Tibial artery (tissue), 4 donors: ENCODE data around the gene PLXNA4.

ENCODE experiments used
- DNase-seq, 2 donors: peaks; one replicate each; pipeline ENCODE4 v3.0.0-alpha.2; 2019
- H3K27ac ChIP-seq, 2 donors: fragments of 200-600 bp; sonication (generic) in 1 of 2; 1 replicate in 1 of 2; 2 replicates in 1 of 2; pipeline ENCODE4 v1.5.1; 2018 to 2019; ENCODE audit warnings: mild to moderate bottlenecking in 1 of 2
- H3K27me3 ChIP-seq, 2 donors: fragments of 200-600 bp; sonication (generic) in 1 of 2; one replicate each; pipeline versions ENCODE4 v1.5.1 to v1.6.0; 2016 to 2019
- H3K36me3 ChIP-seq, 3 donors: fragments of 200-600 bp; sonication (generic) in 2 of 3; one replicate each; pipeline ENCODE4 v1.5.1; 2016 to 2019; ENCODE audit warnings: mild to moderate bottlenecking in 2 of 3
- H3K4me1 ChIP-seq, 4 donors: fragments of 200-600 bp; sonication (generic) in 2 of 4; 1 replicate in 3 of 4; 2 replicates in 1 of 4; pipeline ENCODE4 v1.5.1; 2016 to 2019
- H3K4me3 ChIP-seq, 2 donors: fragments of 200-600 bp; sonication (generic) in 1 of 2; 1 replicate in 1 of 2; 2 replicates in 1 of 2; pipeline ENCODE4 v1.5.1; 2018 to 2019; ENCODE audit warnings: mild to moderate bottlenecking in 2 of 2
- H3K9me3 ChIP-seq, 3 donors: fragments of 200-600 bp; sonication (generic) in 1 of 3; one replicate each; pipeline ENCODE4 v1.5.1; 2016 to 2019
- CTCF ChIP-seq, 2 experiments: fragments of 200-600 bp in 1 of 2; fragments of 450-650 bp in 1 of 2; IDR thresholded peaks; one replicate each; pipeline ENCODE4 v1.5.1; 2017 to 2019; ENCODE audit warnings: antibody characterized with exemption in 2 of 2, mild to moderate bottlenecking in 1 of 2, moderate library complexity in 1 of 2
- intact Hi-C: fragments of 100-400 bp; cut with DNase I; formaldehyde crosslinking; loops from one replicate; pipeline ENCODE4 v1.15.0; 2023; ENCODE audit warnings: low total_unique reads

The PLXNA4 gene

GRCh38 chr7:132436121-132436520 is 140.1 kb downstream of the PLXNA4 start:
- no peak overlapping the region for H3K4me3 ChIP-seq
- intact Hi-C loops = no loop called here
- no peak for TF ChIP-seq CTCF (IDR thresholded peaks at IDR 0.05)
- H3K36me3 ChIP-seq = no peaks in the 10 kb centered on the region
- DNase-seq = no peak
- peaks cover 0 to 3% of the 10 kb centered on the region in 2 donors for H3K27me3 ChIP-seq
- no peak overlapping the region for H3K27ac ChIP-seq
- H3K9me3 ChIP-seq = no peaks in the 10 kb centered on the region
- no peaks in the 10 kb centered on the region for H3K4me1 ChIP-seq

- Histone ChIP-seq H3K36me3 (no peaks in the 10 kb centered on the region), H3K4me1 (no peaks in the 10 kb centered on the region), H3K27me3 (peaks cover 0 to 3% of the 10 kb centered on the region in 2 donors), H3K9me3 (no peaks in the 10 kb centered on the region), H3K4me3 (no peak overlapping the region), H3K27ac (no peak overlapping the region)
- TF ChIP-seq CTCF (IDR thresholded peaks at IDR 0.05) = no peak
- no peak for DNase-seq
- intact Hi-C loops = no loop called here
Measured at GRCh38 chr7:132435016-132435990, 141.0 kb downstream of the PLXNA4 start.

- intact Hi-C loops = no loop called here
- Histone ChIP-seq H3K4me1 (peaks cover 0 to 7% (median 0%) of the 10 kb centered on the region in 4 donors), H3K4me3 (no peak overlapping the region), H3K27me3 (peaks cover 0 to 3% of the 10 kb centered on the region in 2 donors), H3K27ac (no peak overlapping the region), H3K9me3 (no peaks in the 10 kb centered on the region), H3K36me3 (no peaks in the 10 kb centered on the region)
- TF ChIP-seq CTCF (IDR thresholded peaks at IDR 0.05) = no peak
- DNase-seq = no peak
Measured at GRCh38 chr7:132434041-132434440, 142.2 kb downstream of the PLXNA4 start.

- no peak overlapping the region for H3K4me3 ChIP-seq
- H3K27ac ChIP-seq = no peak overlapping the region
- peaks cover 0 to 3% of the 10 kb centered on the region in 2 donors for H3K27me3 ChIP-seq
- TF ChIP-seq CTCF (IDR thresholded peaks at IDR 0.05) = no peak
- intact Hi-C loops = no loop called here
- H3K4me1 ChIP-seq = peaks cover 0 to 8% (median 0%) of the 10 kb centered on the region in 4 donors
- no peaks in the 10 kb centered on the region for H3K9me3 ChIP-seq
- H3K36me3 ChIP-seq = no peaks in the 10 kb centered on the region
- DNase-seq = no peak
Measured at GRCh38 chr7:132433301-132433700, 143.0 kb downstream of the PLXNA4 start.

- Histone ChIP-seq H3K27me3 (peaks cover 0 to 2% of the 10 kb centered on the region in 2 donors), H3K4me1 (peaks cover 0 to 16% (median 0%) of the 10 kb centered on the region in 4 donors), H3K36me3 (no peaks in the 10 kb centered on the region), H3K4me3 (no peak overlapping the region), H3K27ac (no peak overlapping the region), H3K9me3 (no peaks in the 10 kb centered on the region)
- intact Hi-C loops = no loop called here
- no peak for DNase-seq
- TF ChIP-seq CTCF (IDR thresholded peaks at IDR 0.05) = no peak
Measured at GRCh38 chr7:132430861-132431822, 145.1 kb downstream of the PLXNA4 start.
